K562 treated with DMSO at 1 percent for 12 hours (cell line): ENCODE data around the gene SAA1. TPM values are rescaled to one million over a fixed set of nuclear protein-coding genes. Genes with fewer than 3 reads are reported as not detected.

Experiments
- total RNA-seq: library from RNA; unstranded; fragments of 300-600 nt; gene quantifications from 2 replicates; pipeline ENCODE4 v1.2.3, GENCODE V29; 2022; ENCODE audit not compliant: insufficient read depth

Gene SAA1
- not detected in 2 replicates for total RNA-seq

DNA sequence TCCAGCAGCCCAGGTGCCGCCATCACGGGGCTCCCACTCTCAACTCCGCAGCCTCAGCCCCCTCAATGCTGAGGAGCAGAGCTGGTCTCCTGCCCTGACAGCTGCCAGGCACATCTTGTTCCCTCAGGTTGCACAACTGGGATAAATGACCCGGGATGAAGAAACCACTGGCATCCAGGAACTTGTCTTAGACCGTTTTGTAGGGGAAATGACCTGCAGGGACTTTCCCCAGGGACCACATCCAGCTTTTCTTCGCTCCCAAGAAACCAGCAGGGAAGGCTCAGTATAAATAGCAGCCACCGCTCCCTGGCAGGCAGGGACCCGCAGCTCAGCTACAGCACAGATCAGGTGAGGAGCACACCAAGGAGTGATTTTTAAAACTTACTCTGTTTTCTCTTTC lies at the start of gene SAA1:
Gene SAA1 (plus strand): TSS at position 316 of the 400 bp plus-strand sequence. CDS start 624 bp downstream, outside the sequence.

GRCh38 chr11:18236664-18237356 lies 29.3 kb upstream of the SAA1 start, which contains the start of gene SAA4:
Gene SAA4, minus strand, starts transcription at chr11:18236802. Its CDS starts 876 bp downstream, at chr11:18235926.

GRCh38 chr11:18248561-18248960 lies 17.5 kb upstream of the SAA1 start, which contains the start of gene SAA2:
Gene SAA2, minus strand, starts transcription at chr11:18248668. Its CDS starts 657 bp downstream, at chr11:18248011.

Other genes starting within 250 kb of the SAA1 start
- 0.73 TPM in 1 of 2 replicates, not detected in the other for gene TPH1, start 220.0 kb upstream of the SAA1 start, total RNA-seq
- gene SAAL1, start 160.2 kb upstream of the SAA1 start, total RNA-seq: 17.3 and 22.1 TPM in 2 replicates
- gene MRGPRX3, start 133.7 kb upstream of the SAA1 start, total RNA-seq: not detected in 2 replicates
- not detected in 2 replicates for gene MRGPRX4, start 93.4 kb upstream of the SAA1 start, total RNA-seq
- gene SAA4, start 29.5 kb upstream of the SAA1 start, total RNA-seq: not detected in 2 replicates
- not detected in 2 replicates for gene SAA2, start 17.6 kb upstream of the SAA1 start, total RNA-seq
- 8.5 and 18.4 TPM in 2 replicates for gene HPS5, start 55.9 kb downstream of the SAA1 start, total RNA-seq
- gene GTF2H1, start 56.3 kb downstream of the SAA1 start, total RNA-seq: 18.1 and 40.7 TPM in 2 replicates
- 176 and 223 TPM in 2 replicates for gene LDHA, start 128.3 kb downstream of the SAA1 start, total RNA-seq
- gene LDHC, start 146.1 kb downstream of the SAA1 start, total RNA-seq: not detected in 2 replicates
- gene LDHAL6A, start 189.6 kb downstream of the SAA1 start, total RNA-seq: 0.25 TPM in 1 of 2 replicates, not detected in the other